Measurements from ENCODE around the gene RBM25. TPM values are rescaled to one million over a fixed set of nuclear protein-coding genes. Genes with fewer than 3 reads are reported as not detected.

The RBM25 gene
- total RNA-seq, 4 donors from 2014 or later, result 38.0 to 134 (median 58.1) TPM

DNA sequence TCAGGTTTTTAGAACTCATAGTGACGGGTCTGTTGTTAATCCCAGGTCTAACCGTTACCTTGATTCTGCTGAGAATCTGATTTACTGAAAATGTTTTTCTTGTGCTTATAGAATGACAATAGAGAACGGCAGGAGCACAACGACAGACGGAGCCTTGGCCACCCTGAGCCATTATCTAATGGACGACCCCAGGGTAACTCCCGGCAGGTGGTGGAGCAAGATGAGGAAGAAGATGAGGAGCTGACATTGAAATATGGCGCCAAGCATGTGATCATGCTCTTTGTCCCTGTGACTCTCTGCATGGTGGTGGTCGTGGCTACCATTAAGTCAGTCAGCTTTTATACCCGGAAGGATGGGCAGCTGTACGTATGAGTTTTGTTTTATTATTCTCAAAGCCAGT lies 112.4 kb downstream of the RBM25 start:
- TF ChIP-seq POLR2AphosphoS5 (IDR thresholded peaks at IDR 0.05), result no peak
- TF ChIP-seq, protein P1, sequence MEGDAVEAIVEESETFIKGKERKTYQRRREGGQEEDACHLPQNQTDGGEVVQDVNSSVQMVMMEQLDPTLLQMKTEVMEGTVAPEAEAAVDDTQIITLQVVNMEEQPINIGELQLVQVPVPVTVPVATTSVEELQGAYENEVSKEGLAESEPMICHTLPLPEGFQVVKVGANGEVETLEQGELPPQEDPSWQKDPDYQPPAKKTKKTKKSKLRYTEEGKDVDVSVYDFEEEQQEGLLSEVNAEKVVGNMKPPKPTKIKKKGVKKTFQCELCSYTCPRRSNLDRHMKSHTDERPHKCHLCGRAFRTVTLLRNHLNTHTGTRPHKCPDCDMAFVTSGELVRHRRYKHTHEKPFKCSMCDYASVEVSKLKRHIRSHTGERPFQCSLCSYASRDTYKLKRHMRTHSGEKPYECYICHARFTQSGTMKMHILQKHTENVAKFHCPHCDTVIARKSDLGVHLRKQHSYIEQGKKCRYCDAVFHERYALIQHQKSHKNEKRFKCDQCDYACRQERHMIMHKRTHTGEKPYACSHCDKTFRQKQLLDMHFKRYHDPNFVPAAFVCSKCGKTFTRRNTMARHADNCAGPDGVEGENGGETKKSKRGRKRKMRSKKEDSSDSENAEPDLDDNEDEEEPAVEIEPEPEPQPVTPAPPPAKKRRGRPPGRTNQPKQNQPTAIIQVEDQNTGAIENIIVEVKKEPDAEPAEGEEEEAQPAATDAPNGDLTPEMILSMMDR (IDR thresholded peaks at IDR 0.05), result no peak
- no peak for TF ChIP-seq POLR2A (IDR thresholded peaks at IDR 0.05)
- TF ChIP-seq EP300 (IDR thresholded peaks at IDR 0.05), result no peak

DNA sequence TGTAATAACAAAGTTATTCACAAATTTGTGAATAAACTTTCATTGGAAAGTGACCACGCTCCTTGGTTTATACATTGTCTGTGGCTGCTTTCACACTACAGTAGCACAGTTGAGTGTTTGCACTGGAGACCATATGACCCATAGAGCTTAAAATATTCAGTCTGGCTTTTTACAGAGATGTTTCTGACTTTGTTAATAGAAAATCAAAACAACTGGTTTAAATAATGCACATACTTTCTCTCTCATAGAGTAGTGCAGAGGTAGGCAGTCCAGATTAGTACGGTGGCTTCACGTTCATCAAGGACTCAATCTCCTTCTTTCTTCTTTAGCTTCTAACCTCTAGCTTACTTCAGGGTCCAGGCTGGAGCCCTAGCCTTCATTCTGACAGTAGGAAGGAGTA lies 114.2 kb downstream of the RBM25 start:
- no peak for DNase-seq (ENCODE audit: low spot score in 2 of 2)
- no peak overlapping the region for H3K4me3 ChIP-seq
- no peaks in the 10 kb centered on the region for H3K27me3 ChIP-seq
- H3K4me1 ChIP-seq, result no peaks in the 10 kb centered on the region
- H3K27ac ChIP-seq, result no peak overlapping the region
- peaks cover 85% of the 10 kb centered on the region for H3K36me3 ChIP-seq
- WGBS, result 86% methylated on average over 3 of the region's 3 CpGs
- TF ChIP-seq EP300 (IDR thresholded peaks at IDR 0.05), result no peak
- TF ChIP-seq POLR2AphosphoS5 (IDR thresholded peaks at IDR 0.05), result no peak
- no peak for TF ChIP-seq POLR2A (IDR thresholded peaks at IDR 0.05)
- TF ChIP-seq, protein P1 (IDR thresholded peaks at IDR 0.05), result no peak
- no peaks in the 10 kb centered on the region for H3K9me3 ChIP-seq

More for the DNA sequence above, 112.4 kb downstream of the RBM25 start:
- no peak for DNase-seq (ENCODE audit: low spot score in 2 of 2)
- no peak overlapping the region for H3K27ac ChIP-seq
- H3K36me3 ChIP-seq, result peaks cover 89% of the 10 kb centered on the region
- no peaks in the 10 kb centered on the region for H3K4me1 ChIP-seq
- WGBS, result 90% methylated on average over 11 of the region's 11 CpGs
- H3K4me3 ChIP-seq, result no peak overlapping the region
- H3K9me3 ChIP-seq, result no peaks in the 10 kb centered on the region
- H3K27me3 ChIP-seq, result no peaks in the 10 kb centered on the region

DNA sequence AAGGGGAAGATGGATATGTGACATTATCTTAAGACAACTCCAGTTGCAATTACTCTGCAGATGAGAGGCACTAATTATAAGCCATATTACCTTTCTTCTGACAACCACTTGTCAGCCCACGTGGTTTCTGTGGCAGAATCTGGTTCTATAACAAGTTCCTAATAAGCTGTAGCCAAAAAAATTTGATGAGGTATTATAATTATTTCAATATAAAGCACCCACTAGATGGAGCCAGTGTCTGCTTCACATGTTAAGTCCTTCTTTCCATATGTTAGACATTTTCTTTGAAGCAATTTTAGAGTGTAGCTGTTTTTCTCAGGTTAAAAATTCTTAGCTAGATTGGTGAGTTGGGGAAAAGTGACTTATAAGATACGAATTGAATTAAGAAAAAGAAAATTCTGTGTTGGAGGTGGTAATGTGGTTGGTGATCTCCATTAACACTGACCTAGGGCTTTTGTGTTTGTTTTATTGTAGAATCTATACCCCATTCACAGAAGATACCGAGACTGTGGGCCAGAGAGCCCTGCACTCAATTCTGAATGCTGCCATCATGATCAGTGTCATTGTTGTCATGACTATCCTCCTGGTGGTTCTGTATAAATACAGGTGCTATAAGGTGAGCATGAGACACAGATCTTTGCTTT lies 114.9 kb downstream of the RBM25 start:
- no peaks in the 10 kb centered on the region for H3K9me3 ChIP-seq
- H3K36me3 ChIP-seq, result peaks cover 82% of the 10 kb centered on the region

More for the DNA sequence above, 114.9 kb downstream of the RBM25 start:
- TF ChIP-seq POLR2AphosphoS5 (IDR thresholded peaks at IDR 0.05), result no peak
- TF ChIP-seq, protein P1 (IDR thresholded peaks at IDR 0.05), result peak; percentile 32 to 45
- Histone ChIP-seq H3K27ac (no peak overlapping the region), H3K27me3 (no peaks in the 10 kb centered on the region), H3K4me3 (no peak overlapping the region), H3K4me1 (no peaks in the 10 kb centered on the region)
- 48% methylated on average over 3 of the region's 3 CpGs for WGBS
- no peak for DNase-seq (ENCODE audit: low spot score in 2 of 2)

Other genes starting within 250 kb of the RBM25 start
- gene DPF3, start 164.4 kb upstream of the RBM25 start, total RNA-seq, result 1 to 10 TPM in 2 of 4 donors, under 1 TPM in 2; 0.39 to 3.4 (median 1.6) TPM
- gene DCAF4, start 132.1 kb upstream of the RBM25 start, total RNA-seq, result 10 to 100 TPM; 52.0 to 64.7 (median 55.3) TPM
- 10 to 100 TPM; 17.7 to 42.9 (median 25.9) TPM for gene ZFYVE1, start 31.4 kb upstream of the RBM25 start, total RNA-seq
- gene PSEN1, start 78.0 kb downstream of the RBM25 start, total RNA-seq, result 10 to 100 TPM; 46.5 to 90.9 (median 62.0) TPM
- gene PAPLN, start 179.0 kb downstream of the RBM25 start, total RNA-seq, result 10 to 100 TPM; 15.9 to 44.9 (median 23.5) TPM

Measured in suprapubic skin (tissue), 4 donors.